Measurements from ENCODE around the gene LRP4.

The LRP4 gene

DNA sequence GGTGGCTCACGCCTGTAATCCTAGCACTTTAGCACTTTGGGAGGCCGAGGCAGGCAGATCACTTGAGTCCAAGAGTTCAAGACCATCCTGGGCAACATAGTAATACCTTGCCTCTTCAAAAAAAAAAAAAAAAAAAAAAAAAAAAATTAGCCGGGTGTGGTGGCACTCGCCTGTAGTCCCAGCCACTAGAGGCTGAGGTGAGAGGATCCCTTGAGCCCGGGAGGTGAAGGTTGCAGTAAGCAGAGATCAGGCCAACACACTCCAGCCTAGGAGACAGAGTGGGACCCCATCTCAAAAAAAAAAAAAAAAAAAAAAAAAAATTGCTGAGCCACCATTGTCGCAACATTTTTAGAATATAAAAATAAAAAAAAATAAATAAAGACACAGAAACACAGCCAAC is 79.8 kb downstream of the LRP4 start:
- no peak for FAIRE-seq

DNA sequence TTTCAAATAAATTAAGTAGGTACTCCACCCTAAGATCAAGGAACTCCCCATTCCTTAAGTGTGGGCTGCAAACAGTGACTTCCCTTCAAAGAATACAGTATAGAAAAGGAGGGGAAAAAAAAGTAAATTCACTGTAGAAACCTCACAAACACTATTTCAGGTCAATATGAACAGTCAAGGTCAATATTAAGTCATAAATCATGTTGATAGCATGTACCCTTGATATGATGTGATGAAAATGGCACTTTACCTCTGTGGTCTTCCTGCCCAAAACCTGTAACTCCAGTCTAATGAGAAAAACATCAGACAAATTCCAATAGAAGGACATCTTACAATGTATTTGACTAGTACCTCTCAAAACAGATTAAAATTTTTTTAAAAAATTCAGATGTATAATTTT is 80.5 kb downstream of the LRP4 start:
- no peak for FAIRE-seq

DNA sequence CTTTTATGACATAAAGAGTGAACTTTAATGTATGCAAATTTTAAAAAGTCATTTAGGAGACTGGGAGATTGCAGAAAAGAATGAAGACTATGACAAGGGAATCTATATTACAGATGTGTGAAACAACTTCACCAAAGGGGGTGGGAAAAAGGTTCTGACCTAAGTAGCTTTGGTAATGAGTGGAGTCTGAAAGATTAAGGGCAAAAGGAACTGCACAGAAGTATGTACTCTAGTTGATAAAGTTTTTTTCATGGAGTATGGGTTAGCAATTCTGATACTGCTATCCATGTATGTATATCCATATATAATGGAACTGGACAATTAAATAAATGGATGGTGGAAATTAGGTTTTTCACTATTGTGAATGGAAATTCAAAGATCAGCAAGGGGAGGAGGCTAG is 81.5 kb downstream of the LRP4 start:
- no peak for FAIRE-seq

DNA sequence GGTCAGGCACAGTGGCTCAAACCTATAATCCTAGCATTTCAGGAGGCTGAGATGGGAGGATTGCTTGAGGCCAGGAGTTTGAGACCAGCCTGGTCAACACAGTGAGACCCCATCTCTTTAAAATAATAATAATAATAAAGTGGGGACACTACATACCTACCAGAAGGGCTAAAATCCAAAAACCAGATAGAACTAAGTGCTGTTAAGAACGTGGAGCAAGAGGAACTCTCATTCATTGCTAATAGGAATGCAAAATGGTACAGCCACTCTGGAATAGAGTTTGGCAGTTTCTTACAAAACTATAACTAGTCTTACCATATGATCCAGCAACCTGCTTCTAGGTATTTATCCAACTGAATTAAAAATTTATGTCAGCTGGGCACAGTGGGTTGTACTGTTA is 81.9 kb downstream of the LRP4 start:
- FAIRE-seq: no peak

DNA sequence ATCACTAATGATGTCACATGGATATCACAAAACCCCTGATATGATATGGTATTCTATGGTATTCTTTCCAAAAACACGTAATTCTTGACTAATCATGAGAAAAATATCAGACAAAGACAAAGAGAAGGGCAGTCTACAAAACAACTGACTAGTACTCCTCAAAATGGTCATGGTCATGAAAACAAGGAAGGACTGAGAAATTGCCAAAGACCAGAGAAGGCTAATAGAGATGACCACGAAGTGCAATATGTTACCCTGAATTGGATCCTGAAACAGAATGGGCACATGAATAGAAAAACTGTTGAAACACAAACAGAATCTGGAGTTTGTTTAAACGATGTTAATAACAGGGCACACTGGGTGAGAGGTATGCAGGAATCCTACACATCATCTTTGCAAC is 82.5 kb downstream of the LRP4 start:
- FAIRE-seq: no peak

DNA sequence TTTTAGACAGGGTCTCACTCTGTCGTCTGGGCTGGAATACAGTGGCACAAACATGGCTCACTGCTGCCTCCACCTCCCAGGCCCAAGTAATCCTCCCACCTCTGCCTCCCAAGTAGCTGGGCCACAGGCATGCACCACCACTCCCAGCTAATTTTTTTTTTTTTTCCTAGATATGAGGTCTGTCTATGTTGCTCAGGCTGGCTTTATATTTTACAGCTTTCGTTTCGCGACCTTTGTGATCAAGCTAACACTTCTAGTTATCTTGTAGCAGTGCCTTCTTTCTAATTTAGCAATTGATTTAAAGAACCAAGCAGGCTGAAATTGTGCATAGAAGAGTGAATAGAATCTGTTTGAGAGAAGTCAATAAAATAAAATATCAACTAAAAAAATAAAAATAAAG is 83.5 kb downstream of the LRP4 start:
- no peak for FAIRE-seq

DNA sequence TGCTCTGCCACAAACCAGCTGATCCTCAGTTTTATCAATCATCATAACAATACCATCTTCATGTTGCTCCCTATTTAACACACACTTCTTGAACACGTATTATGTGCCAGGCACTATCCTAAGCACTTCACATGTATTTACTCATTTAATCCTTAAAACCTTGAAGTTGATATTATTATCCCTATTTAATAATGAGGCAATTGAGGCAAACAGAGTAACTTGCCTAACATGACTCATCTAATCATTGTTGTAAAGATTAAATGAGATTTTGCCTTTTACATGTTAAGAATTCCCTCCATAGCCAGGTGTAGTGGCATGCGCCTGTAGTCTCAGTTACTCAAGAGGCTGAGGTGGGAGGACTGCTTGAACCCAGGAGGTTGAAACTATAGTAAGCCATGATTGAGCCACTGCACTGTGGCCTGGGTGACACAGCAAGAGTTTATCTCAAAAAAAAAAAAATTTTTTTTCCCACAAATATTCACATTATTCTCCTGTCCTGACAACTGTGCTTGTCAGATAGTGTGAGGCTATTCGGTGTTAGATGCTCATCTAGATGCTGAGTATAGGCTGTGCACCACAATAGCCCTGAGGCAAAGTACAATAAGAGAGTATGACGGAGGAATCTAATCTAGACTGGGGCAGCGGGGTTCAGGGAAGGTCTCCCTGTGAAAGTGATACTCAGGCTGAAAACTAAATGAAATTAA is 85.7 kb downstream of the LRP4 start:
- FAIRE-seq: no peak

DNA sequence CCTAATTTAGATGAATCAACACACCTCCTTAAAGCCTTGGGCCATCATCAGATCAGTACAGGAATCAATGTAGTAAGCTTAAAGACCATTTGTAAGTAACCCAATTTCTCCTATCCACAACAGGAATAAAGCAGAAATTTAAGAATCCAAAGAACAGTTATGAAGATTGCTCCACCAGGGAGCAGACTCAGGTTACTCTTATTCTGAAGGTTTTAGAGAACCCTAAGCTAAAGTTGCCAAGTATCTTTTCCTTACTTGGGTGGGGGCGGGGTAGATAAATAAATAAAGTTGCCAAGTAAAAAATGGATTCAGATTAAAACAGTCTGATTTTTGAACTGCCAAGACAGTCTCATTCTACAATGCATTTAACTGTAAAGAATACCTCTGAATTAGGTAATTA is 90.4 kb downstream of the LRP4 start:
- no peak for FAIRE-seq

DNA sequence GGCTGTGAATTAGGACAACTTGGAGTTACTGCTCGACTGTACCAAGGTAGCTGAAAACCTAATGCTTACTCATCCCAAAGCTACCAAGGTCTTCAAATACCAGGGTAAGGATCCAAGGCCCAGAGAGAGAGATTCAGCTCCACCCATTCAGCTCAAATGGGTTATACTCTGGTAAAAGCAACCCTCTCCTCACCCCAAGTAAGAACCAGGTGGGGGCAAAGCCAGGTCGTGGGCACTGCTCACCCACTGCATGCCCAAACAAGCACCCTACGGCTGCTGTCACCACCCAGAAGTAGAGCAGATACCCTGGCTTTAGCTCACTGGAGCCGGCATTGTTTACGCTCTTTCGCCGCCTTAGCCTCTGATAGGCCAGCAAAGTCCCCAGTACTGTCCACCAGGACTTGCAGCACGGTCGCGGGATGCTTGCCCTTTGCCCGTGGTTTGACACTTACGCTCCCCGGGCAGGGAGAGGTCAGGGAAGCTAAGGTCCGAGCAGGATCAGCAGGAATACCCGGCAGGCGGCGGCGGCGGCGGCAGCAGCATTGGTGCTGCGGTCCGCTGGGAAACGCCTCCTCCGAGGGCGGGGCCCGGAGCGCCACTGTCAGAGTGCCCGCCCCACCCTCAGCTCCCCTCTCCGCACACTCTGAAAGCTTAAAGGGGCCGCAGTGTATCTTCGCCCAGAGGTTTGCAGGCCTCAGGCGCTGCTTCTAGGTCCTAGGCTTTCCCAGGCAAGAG is 91.9 kb downstream of the LRP4 start:
- FAIRE-seq: no peak

DNA sequence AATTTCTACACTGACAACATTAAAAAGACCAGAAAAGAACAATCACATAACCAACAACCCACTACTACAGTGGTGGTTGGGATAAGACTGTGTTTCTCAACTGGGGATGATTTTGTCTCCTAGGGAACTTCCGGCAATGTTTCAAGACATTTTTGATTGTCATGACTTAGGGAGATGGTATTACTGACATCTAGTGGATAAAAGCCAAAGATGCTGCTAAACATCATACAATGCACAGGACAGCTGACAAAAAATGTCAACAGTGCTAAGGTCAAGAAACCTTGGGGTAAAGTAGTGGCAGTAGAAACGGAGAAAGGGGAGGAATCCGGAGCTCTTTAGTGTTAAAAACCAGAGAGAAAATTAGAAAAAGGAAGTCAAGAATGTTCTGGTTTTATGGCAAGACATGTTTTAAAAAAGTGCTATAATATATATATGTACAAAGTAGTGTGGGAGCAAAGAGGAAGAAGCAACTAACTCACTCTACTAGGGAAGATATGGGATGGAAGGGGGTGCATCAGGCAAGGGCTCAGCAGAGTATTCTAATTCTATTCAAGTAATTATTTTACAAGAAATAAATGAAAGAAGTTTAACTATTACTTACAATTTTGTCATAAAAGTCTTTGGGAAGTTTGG is 109.4 kb downstream of the LRP4 start:
- FAIRE-seq: peak; percentile 34

All from TTC549 (cell line).